ENCODE results near the gene IMPDH1. TPM values are rescaled to one million over a fixed set of nuclear protein-coding genes. Genes with fewer than 3 reads are reported as not detected.
A peak's percentile ranks its signal among the peaks of the same experiment; 100 is the strongest.

The IMPDH1 gene
- polyA plus RNA-seq, 1 donor from 2014 or later: 49.7 TPM

- TF ChIP-seq POLR2AphosphoS5 (IDR thresholded peaks at IDR 0.05): no peak
- TF ChIP-seq RAD21 (conservative IDR thresholded peaks at IDR 0.05): no peak
- no peak for TF ChIP-seq EP300 (conservative IDR thresholded peaks at IDR 0.05; ENCODE audit: poor library complexity, severe bottlenecking)
- Histone ChIP-seq H3K36me3 (ENCODE audit: insufficient read depth, low read length) (no peaks in the 10 kb centered on the region), H3K27me3 (ENCODE audit: insufficient read depth, low read depth, low read length) (no peaks in the 10 kb centered on the region), H3K9ac (ENCODE audit: low read length) (no peak overlapping the region), H3K9me3 (ENCODE audit: low read length) (no peaks in the 10 kb centered on the region), H3F3A (ENCODE audit: insufficient read depth, low read length, poor library complexity, severe bottlenecking) (no peaks in the 10 kb centered on the region), H3K27ac (ENCODE audit: low read length) (no peak overlapping the region), H3K79me2 (replicated peaks; ENCODE audit: insufficient read depth, low read length) (peaks cover 23% of the 10 kb centered on the region), H2AFZ (ENCODE audit: low read depth, low read length) (no peak overlapping the region), H4K20me1 (ENCODE audit: insufficient read depth) (no peaks in the 10 kb centered on the region), H3K9me2 (ENCODE audit: insufficient read depth, low read length) (no peaks in the 10 kb centered on the region), H3K4me3 (ENCODE audit: low read length) (no peak overlapping the region), H3K4me2 (ENCODE audit: low read length) (no peak overlapping the region)
Observed at GRCh38 chr7:128344431-128344774, 65.4 kb downstream of the IMPDH1 start.

GRCh38 chr7:128343554-128344430, 66.0 kb downstream of the IMPDH1 start, which contains the start of gene RBM28:
RBM28 (minus strand) TSS chr7:128343908; CDS start chr7:128343793, 115 bp downstream.
- no peaks in the 10 kb centered on the region for H3K27me3 ChIP-seq (ENCODE audit: insufficient read depth, low read depth, low read length)
- H3K79me2 ChIP-seq (replicated peaks; ENCODE audit: insufficient read depth, low read length): peaks cover 23% of the 10 kb centered on the region
- H3F3A ChIP-seq (ENCODE audit: insufficient read depth, low read length, poor library complexity, severe bottlenecking): no peaks in the 10 kb centered on the region
- TF ChIP-seq POLR2AphosphoS5 (IDR thresholded peaks at IDR 0.05) (peak; percentile 84), TAF1 (IDR thresholded peaks at IDR 0.05; ENCODE audit: low read depth) (peak; percentile 75), CTCF (IDR thresholded peaks at IDR 0.05; ENCODE audit: poor library complexity, severe bottlenecking) (no peak), REST (IDR thresholded peaks at IDR 0.05; ENCODE audit: borderline replicate concordance) (peak; percentile 61), EP300 (conservative IDR thresholded peaks at IDR 0.05; ENCODE audit: poor library complexity, severe bottlenecking) (peak; percentile 57), MXI1 (conservative IDR thresholded peaks at IDR 0.05; ENCODE audit: poor library complexity, severe bottlenecking) (peak; percentile 98), SMC3 (conservative IDR thresholded peaks at IDR 0.05; ENCODE audit: poor library complexity) (peak; percentile 59), RAD21 (conservative IDR thresholded peaks at IDR 0.05) (peak; percentile 49), EZH2 (IDR thresholded peaks at IDR 0.05; ENCODE audit: borderline replicate concordance, insufficient read depth, low read length, poor library complexity, severe bottlenecking) (no peak)
- H3K4me3 ChIP-seq (ENCODE audit: low read length): peak within 1 kb of the TSS; percentile 82
- H4K20me1 ChIP-seq (ENCODE audit: insufficient read depth): no peaks in the 10 kb centered on the region
- no peaks in the 10 kb centered on the region for H3K9me3 ChIP-seq (ENCODE audit: low read length)
- H2AFZ ChIP-seq (ENCODE audit: low read depth, low read length): peak within 1 kb of the TSS; percentile 69
- H3K9me2 ChIP-seq (ENCODE audit: insufficient read depth, low read length): no peaks in the 10 kb centered on the region
- peak within 1 kb of the TSS; percentile 96 for H3K4me2 ChIP-seq (ENCODE audit: low read length)
- H3K27ac ChIP-seq (ENCODE audit: low read length): peak within 1 kb of the TSS; percentile 63
- no peaks in the 10 kb centered on the region for H3K36me3 ChIP-seq (ENCODE audit: insufficient read depth, low read length)
- H3K9ac ChIP-seq (ENCODE audit: low read length): peak within 1 kb of the TSS; percentile 74

Small RNA genes within 50 kb of the gene (small RNA-seq; reads per million reads assigned to genes)
- gene AC010655.1 (0 reads per million in 3 experiments), gene RNU7-27P (0 reads per million in 3 experiments), gene RNU7-54P (0 reads per million in 3 experiments)

Other genes with a start within 250 kb of the IMPDH1 start
- not detected in 2 replicates for gene LEP, start 168.7 kb downstream of the IMPDH1 start, polyA plus RNA-seq
- 18.9 and 33.8 TPM in 2 replicates for gene RBM28, start 66.1 kb downstream of the IMPDH1 start, polyA plus RNA-seq
- 32.5 and 34.4 TPM in 2 replicates for gene PRRT4, start 48.3 kb downstream of the IMPDH1 start, polyA plus RNA-seq
- gene HILPDA, start 45.9 kb upstream of the IMPDH1 start, polyA plus RNA-seq: 16.6 and 26.0 TPM in 2 replicates
- gene METTL2B, start 66.8 kb upstream of the IMPDH1 start, polyA plus RNA-seq: 43.0 and 45.5 TPM in 2 replicates